ENCODE measurements around the gene MPRIP.

Gene MPRIP

GRCh38 chr17:17029938-17030337, 12.3 kb upstream of the MPRIP start:
- DNase-seq (ENCODE audit: low read depth), result no peak

- no peak for DNase-seq (ENCODE audit: low read depth)
Observed at GRCh38 chr17:17030515-17031211, 11.6 kb upstream of the MPRIP start.

- no peak for DNase-seq (ENCODE audit: low read depth)
Observed at GRCh38 chr17:17032131-17032692, 10.0 kb upstream of the MPRIP start.

GRCh38 chr17:17033466-17033865, 8.8 kb upstream of the MPRIP start:
- DNase-seq (ENCODE audit: low read depth), result no peak

- no peak for DNase-seq (ENCODE audit: low read depth)
Observed at GRCh38 chr17:17034026-17034425, 8.2 kb upstream of the MPRIP start.

- DNase-seq (ENCODE audit: low read depth), result no peak
Observed at GRCh38 chr17:17034496-17035075, 7.7 kb upstream of the MPRIP start.

GRCh38 chr17:17035490-17035889, 6.8 kb upstream of the MPRIP start:
- no peak for DNase-seq (ENCODE audit: low read depth)

GRCh38 chr17:17035920-17036523, 6.2 kb upstream of the MPRIP start:
- no peak for DNase-seq (ENCODE audit: low read depth)

- DNase-seq (ENCODE audit: low read depth), result no peak
Observed at GRCh38 chr17:17036524-17036998, 5.7 kb upstream of the MPRIP start.

- DNase-seq (ENCODE audit: low read depth), result no peak
Observed at GRCh38 chr17:17039911-17040310, 2.3 kb upstream of the MPRIP start.

- no peak for DNase-seq (ENCODE audit: low read depth)
Observed at GRCh38 chr17:17041018-17041521, 1.2 kb upstream of the MPRIP start.

GRCh38 chr17:17041571-17042383, 480 bp upstream of the MPRIP start:
- DNase-seq (ENCODE audit: low read depth), result peak; percentile 67

GRCh38 chr17:17042851-17043460, 699 bp downstream of the MPRIP start:
- no peak for DNase-seq (ENCODE audit: low read depth)

GRCh38 chr17:17043461-17044271, 1.4 kb downstream of the MPRIP start:
- no peak for DNase-seq (ENCODE audit: low read depth)

GRCh38 chr17:17044846-17045561, 2.7 kb downstream of the MPRIP start:
- DNase-seq (ENCODE audit: low read depth), result no peak

- no peak for DNase-seq (ENCODE audit: low read depth)
Observed at GRCh38 chr17:17048106-17048505, 5.8 kb downstream of the MPRIP start.

- DNase-seq (ENCODE audit: low read depth), result no peak
Observed at GRCh38 chr17:17050346-17051345, 8.4 kb downstream of the MPRIP start.

- DNase-seq (ENCODE audit: low read depth), result no peak
Observed at GRCh38 chr17:17051380-17051779, 9.1 kb downstream of the MPRIP start.
